MM.1S (cell line): ENCODE results near the gene DNAJC18.
A peak's percentile ranks its signal among the peaks of the same experiment; 100 is the strongest.

Source experiments
- DNase-seq: peaks from one replicate; pipeline ENCODE4 v3.0.0-alpha.2; 2015
- H2AFZ ChIP-seq: fragments of 300-600 bp; sonication (generic); 2 replicates; pipeline ENCODE4 v1.6.0; 2016; ENCODE audit warnings: antibody characterized with exemption, low read length
- H3F3A ChIP-seq: fragments of 300-600 bp; sonication (generic); 2 replicates; pipeline ENCODE4 v1.6.1; 2016; ENCODE audit warnings: mild to moderate bottlenecking, antibody characterized with exemption, low read length, moderate library complexity, mixed read lengths; ENCODE audit not compliant: insufficient read depth
- H3K27ac ChIP-seq: fragments of 300-600 bp; sonication (generic); 2 replicates; pipeline ENCODE4 v1.5.1; 2016; ENCODE audit warnings: mild to moderate bottlenecking, low read length
- H3K27me3 ChIP-seq: fragments of 300-600 bp; sonication (generic); replicated peaks from 2 replicates; pipeline ENCODE4 v1.6.0; 2016; ENCODE audit warnings: low read length; ENCODE audit not compliant: insufficient read depth
- H3K36me3 ChIP-seq: fragments of 300-600 bp; sonication (generic); replicated peaks from 2 replicates; pipeline ENCODE4 v1.6.1; 2016; ENCODE audit warnings: mild to moderate bottlenecking, low read length, mixed read lengths; ENCODE audit not compliant: insufficient read depth
- H3K4me1 ChIP-seq: fragments of 300-600 bp; sonication (generic); 2 replicates; pipeline ENCODE4 v1.6.1; 2016; ENCODE audit warnings: low read length, mixed read lengths
- H3K4me2 ChIP-seq: fragments of 300-600 bp; sonication (generic); 2 replicates; pipeline ENCODE4 v1.6.0; 2016; ENCODE audit warnings: low read depth, low read length
- H3K4me3 ChIP-seq: fragments of 300-600 bp; sonication (generic); 2 replicates; pipeline ENCODE4 v1.5.1; 2016; ENCODE audit warnings: low read length, mixed read lengths
- H3K79me2 ChIP-seq: fragments of 300-600 bp; sonication (generic); 2 replicates; pipeline ENCODE4 v1.6.1; 2016; ENCODE audit warnings: mixed run types, low read length, mixed read lengths
- H3K9ac ChIP-seq: fragments of 300-600 bp; sonication (generic); 2 replicates; pipeline ENCODE4 v1.6.1; 2016; ENCODE audit warnings: low read length, mixed read lengths
- H3K9me2 ChIP-seq: fragments of 300-600 bp; sonication (generic); replicated peaks from 2 replicates; pipeline ENCODE4 v1.6.1; 2016; ENCODE audit warnings: mild to moderate bottlenecking, low read length, mixed read lengths; ENCODE audit not compliant: insufficient read depth
- H3K9me3 ChIP-seq: fragments of 300-600 bp; sonication (generic); replicated peaks from 2 replicates; pipeline ENCODE4 v1.6.1; 2016; ENCODE audit warnings: mild to moderate bottlenecking, low read length, mixed read lengths; ENCODE audit not compliant: insufficient read depth
- H4K20me1 ChIP-seq: fragments of 300-600 bp; sonication (generic); 2 replicates; pipeline ENCODE4 v1.6.1; 2016; ENCODE audit warnings: mild to moderate bottlenecking, low read length, moderate library complexity, mixed read lengths; ENCODE audit not compliant: insufficient read depth
- EZH2 ChIP-seq: fragments of 300-600 bp; sonication (generic); optimal IDR thresholded peaks from 2 replicates; pipeline ENCODE3; 2017; ENCODE audit warnings: low read depth, mild to moderate bottlenecking, antibody characterized with exemption, low read length, mixed read lengths
- EZH2phosphoT487 ChIP-seq: fragments of 300-600 bp; sonication (generic); IDR thresholded peaks from 2 replicates; pipeline ENCODE4 v1.6.1; 2018; ENCODE audit warnings: antibody characterized with exemption, low read length
- TF ChIP-seq, protein P1 (sequence below): fragments of 300-600 bp; sonication (generic); IDR thresholded peaks from 2 replicates; pipeline ENCODE4 v1.5.1; 2016; ENCODE audit warnings: antibody characterized with exemption, low read length, mixed read lengths

DNAJC18 gene

DNA sequence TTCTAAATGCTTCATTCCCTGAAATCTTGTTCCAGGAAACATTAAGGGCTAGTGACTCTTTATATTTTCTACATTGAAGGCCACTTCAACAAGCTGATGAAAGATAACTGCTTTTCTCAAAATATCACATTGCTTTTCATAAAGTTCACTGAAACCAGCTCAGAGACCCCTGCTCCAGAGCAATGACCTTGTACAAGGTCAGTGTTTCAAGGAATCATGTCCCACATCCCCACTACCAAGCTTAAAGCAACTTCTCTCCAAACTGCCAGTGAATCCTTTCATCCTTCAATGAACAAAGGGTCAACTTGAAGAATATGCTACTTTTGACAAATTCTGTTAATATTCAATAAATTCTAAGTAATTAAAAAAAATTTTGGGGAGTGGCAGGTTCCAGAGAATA is 23.5 kb downstream of the DNAJC18 start:
- Histone ChIP-seq H3K4me2 (peak overlapping the region; percentile 63), H3K9me2 (no peaks in the 10 kb centered on the region), H3K36me3 (no peaks in the 10 kb centered on the region), H3K27me3 (no peaks in the 10 kb centered on the region), H3K9ac (peak overlapping the region; percentile 83), H3K9me3 (no peaks in the 10 kb centered on the region), H3K4me1 (peaks cover 57% of the 10 kb centered on the region), H3K27ac (peak overlapping the region; percentile 95), H3K4me3 (no peak overlapping the region), H2AFZ (peak overlapping the region; percentile 4; the same call in 1 of the 2 replicates), H3K79me2 (no peaks in the 10 kb centered on the region), H4K20me1 (no peaks in the 10 kb centered on the region), H3F3A (peaks cover 34% of the 10 kb centered on the region)
- TF ChIP-seq EZH2phosphoT487 = no peak
- no peak for DNase-seq

GRCh38 chr5:139415221-139415861 is 24.0 kb downstream of the DNAJC18 start:
- no peaks in the 10 kb centered on the region for H4K20me1 ChIP-seq
- peaks cover 57% of the 10 kb centered on the region for H3K4me1 ChIP-seq
- H3F3A ChIP-seq = peaks cover 34% of the 10 kb centered on the region
- peak overlapping the region; percentile 83 for H3K9ac ChIP-seq
- no peaks in the 10 kb centered on the region for H3K79me2 ChIP-seq
- peak; percentile 73 for DNase-seq
- no peak for TF ChIP-seq EZH2
- TF ChIP-seq EZH2phosphoT487 = no peak
- TF ChIP-seq, protein P1, sequence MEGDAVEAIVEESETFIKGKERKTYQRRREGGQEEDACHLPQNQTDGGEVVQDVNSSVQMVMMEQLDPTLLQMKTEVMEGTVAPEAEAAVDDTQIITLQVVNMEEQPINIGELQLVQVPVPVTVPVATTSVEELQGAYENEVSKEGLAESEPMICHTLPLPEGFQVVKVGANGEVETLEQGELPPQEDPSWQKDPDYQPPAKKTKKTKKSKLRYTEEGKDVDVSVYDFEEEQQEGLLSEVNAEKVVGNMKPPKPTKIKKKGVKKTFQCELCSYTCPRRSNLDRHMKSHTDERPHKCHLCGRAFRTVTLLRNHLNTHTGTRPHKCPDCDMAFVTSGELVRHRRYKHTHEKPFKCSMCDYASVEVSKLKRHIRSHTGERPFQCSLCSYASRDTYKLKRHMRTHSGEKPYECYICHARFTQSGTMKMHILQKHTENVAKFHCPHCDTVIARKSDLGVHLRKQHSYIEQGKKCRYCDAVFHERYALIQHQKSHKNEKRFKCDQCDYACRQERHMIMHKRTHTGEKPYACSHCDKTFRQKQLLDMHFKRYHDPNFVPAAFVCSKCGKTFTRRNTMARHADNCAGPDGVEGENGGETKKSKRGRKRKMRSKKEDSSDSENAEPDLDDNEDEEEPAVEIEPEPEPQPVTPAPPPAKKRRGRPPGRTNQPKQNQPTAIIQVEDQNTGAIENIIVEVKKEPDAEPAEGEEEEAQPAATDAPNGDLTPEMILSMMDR = no peak
- peak overlapping the region; percentile 63 for H3K4me2 ChIP-seq
- peak overlapping the region; percentile 95 for H3K27ac ChIP-seq
- H3K4me3 ChIP-seq = peak overlapping the region; percentile 32
- H3K9me3 ChIP-seq = no peaks in the 10 kb centered on the region
- no peaks in the 10 kb centered on the region for H3K27me3 ChIP-seq
- H2AFZ ChIP-seq = peak overlapping the region; percentile 4
- no peaks in the 10 kb centered on the region for H3K9me2 ChIP-seq
- no peaks in the 10 kb centered on the region for H3K36me3 ChIP-seq

- peak overlapping the region; percentile 4; the same call in 1 of the 2 replicates for H2AFZ ChIP-seq
- peak overlapping the region; percentile 63 for H3K4me2 ChIP-seq
- H3K27ac ChIP-seq = peak overlapping the region; percentile 95
Observed at GRCh38 chr5:139414581-139415130, 24.7 kb downstream of the DNAJC18 start.

More at GRCh38 chr5:139414581-139415130, 24.7 kb downstream of the DNAJC18 start:
- no peaks in the 10 kb centered on the region for H3K36me3 ChIP-seq
- peaks cover 34% of the 10 kb centered on the region for H3F3A ChIP-seq
- DNase-seq = peak; percentile 88
- no peaks in the 10 kb centered on the region for H3K9me3 ChIP-seq
- H3K9me2 ChIP-seq = no peaks in the 10 kb centered on the region
- H3K4me1 ChIP-seq = peaks cover 57% of the 10 kb centered on the region
- H3K9ac ChIP-seq = peak overlapping the region; percentile 83
- H4K20me1 ChIP-seq = no peaks in the 10 kb centered on the region
- H3K4me3 ChIP-seq = peak overlapping the region; percentile 34
- TF ChIP-seq EZH2phosphoT487 (no peak), EZH2 (no peak)
- TF ChIP-seq, protein P1 = no peak; the same call in 1 of the 2 replicates
- H3K79me2 ChIP-seq = no peaks in the 10 kb centered on the region
- no peaks in the 10 kb centered on the region for H3K27me3 ChIP-seq
